HepG2 (cell line): Measurements from ENCODE around the gene PLD1. TPM values are rescaled to one million over a fixed set of nuclear protein-coding genes. Genes with fewer than 3 reads are reported as not detected.
A peak's percentile ranks its signal among the peaks of the same experiment; 100 is the strongest.

ENCODE experiments used
- ATAC-seq: fragments of 200-7000 bp; cut with Tn5 transposase; 3 replicates; pipeline ENCODE4 v1.9.1; 2020; ENCODE audit warnings: mild to moderate bottlenecking, moderate library complexity
- BruUV-seq: library from RNA; stranded (reverse); fragments of 400-500 nt; replicated peaks from 2 replicates; lab custom pipeline; 2021; lab: Mats Ljungman, UMichigan
- CTCF ChIA-PET: fragments of 300-600 bp; formaldehyde crosslinking; extraction: SDS; loops from one replicate; lab custom pipeline; 2021; ENCODE audit warnings: low total read pairs, inconsistent platforms, low intra/inter-chr PET ratio; lab: Yijun Ruan, JAX
- POLR2A ChIA-PET: fragments of 350-600 bp; sonication (Branson Sonifier 250); formaldehyde crosslinking; loops from one replicate; lab custom pipeline; 2020; ENCODE audit warnings: antibody characterized with exemption, inconsistent platforms; lab: Yijun Ruan, JAX
- DNase-seq: peaks from one replicate; pipeline ENCODE4 v3.0.0-alpha.2; 2015; ENCODE audit warnings: low spot score
- FAIRE-seq: peaks from 3 replicates; lab custom pipeline; 2011; peaks lifted over from hg19 to GRCh38; lab: Jason Lieb, UNC
- H2AFZ ChIP-seq: one replicate; pipeline ENCODE4 v1.6.1; 2011; ENCODE audit warnings: low read length, inconsistent platforms
- H3K27ac ChIP-seq: fragments of 300-600 bp; 3 replicates; pipeline ENCODE4 v1.8.0; 2011; ENCODE audit warnings: mixed run types, mild to moderate bottlenecking, mixed read lengths, low read length, inconsistent platforms; ENCODE audit not compliant: insufficient read depth; ENCODE audit errors: extremely low read length
- H3K27me3 ChIP-seq, 2 experiments: fragments of 200-600 bp in 1 of 2; 2 replicates in 1 of 2; 3 replicates in 1 of 2; pipeline versions ENCODE4 v1.6.0 to v1.8.0; 2011; ENCODE audit warnings: low read length in 2 of 2, mild to moderate bottlenecking in 2 of 2, moderate library complexity in 2 of 2, inconsistent platforms in 1 of 2; ENCODE audit not compliant: insufficient read depth in 2 of 2, control insufficient read depth in 1 of 2
- H3K36me3 ChIP-seq, 2 experiments: fragments of 200-600 bp in 1 of 2; replicated peaks in 1 of 2; 2 replicates in 1 of 2; 3 replicates in 1 of 2; pipeline versions ENCODE4 v1.5.1 to v1.8.0; 2011; ENCODE audit warnings: low read length in 2 of 2, inconsistent platforms in 1 of 2; ENCODE audit not compliant: insufficient read depth in 2 of 2, control insufficient read depth in 1 of 2
- H3K4me1 ChIP-seq: 2 replicates; pipeline ENCODE4 v1.5.1; 2012; ENCODE audit warnings: low read length, inconsistent platforms; ENCODE audit not compliant: insufficient read depth
- H3K4me2 ChIP-seq: 2 replicates; pipeline ENCODE4 v1.6.0; 2011; ENCODE audit warnings: low read depth, low read length, inconsistent platforms
- H3K4me3 ChIP-seq, 3 experiments: fragments of 200-600 bp in 1 of 3; sonication (generic), shearing (Covaris generic) in 1 of 3; replicated peaks in 1 of 3; 2 replicates each; pipeline ENCODE4 v1.5.1; 2011 to 2016; ENCODE audit warnings: low read length in 3 of 3, inconsistent platforms in 2 of 3, low read depth in 2 of 3, mild to moderate bottlenecking in 2 of 3, control low read depth in 1 of 3, mixed read lengths in 1 of 3; ENCODE audit not compliant: insufficient read depth in 1 of 3
- H3K79me2 ChIP-seq: one replicate; pipeline ENCODE4 v1.6.1; 2011; ENCODE audit warnings: low read length, inconsistent platforms; ENCODE audit not compliant: insufficient read depth
- H3K9ac ChIP-seq: 2 replicates; pipeline ENCODE4 v1.6.0; 2011; ENCODE audit warnings: mild to moderate bottlenecking, low read depth, low read length, inconsistent platforms; ENCODE audit not compliant: insufficient read depth
- H3K9me3 ChIP-seq: 2 replicates; pipeline ENCODE4 v1.5.1; 2012; ENCODE audit warnings: mild to moderate bottlenecking, low read length
- H4K20me1 ChIP-seq: 2 replicates; pipeline ENCODE4 v1.6.0; 2011; ENCODE audit warnings: inconsistent platforms, mild to moderate bottlenecking, low read length, moderate library complexity; ENCODE audit not compliant: insufficient read depth
- DDIT3 ChIP-seq: sonication (generic); formaldehyde crosslinking; IDR thresholded peaks from 2 replicates; pipeline ENCODE4 v1.4.0; 2020; ENCODE audit warnings: mild to moderate bottlenecking, missing genetic modification reagents
- FOXP4 ChIP-seq: sonication (generic); formaldehyde crosslinking; IDR thresholded peaks from 2 replicates; pipeline ENCODE4 v1.4.0; 2020; ENCODE audit warnings: missing genetic modification reagents
- HDAC2 ChIP-seq: sonication (generic); formaldehyde crosslinking; IDR thresholded peaks from 2 replicates; pipeline ENCODE4 v1.4.0; 2020; ENCODE audit warnings: missing genetic modification reagents
- HOXA3 ChIP-seq: sonication (generic); formaldehyde crosslinking; IDR thresholded peaks from 2 replicates; pipeline ENCODE4 v1.5.0; 2020; ENCODE audit warnings: missing genetic modification reagents
- ONECUT2 ChIP-seq: sonication (generic); formaldehyde crosslinking; IDR thresholded peaks from 2 replicates; pipeline ENCODE4 v1.4.0; 2020; ENCODE audit warnings: missing genetic modification reagents
- PITX1 ChIP-seq: sonication (generic); formaldehyde crosslinking; IDR thresholded peaks from 2 replicates; pipeline ENCODE4 v1.5.1; 2020; ENCODE audit warnings: mild to moderate bottlenecking, missing genetic modification reagents
- RAD21 ChIP-seq: fragments of 450-650 bp; formaldehyde crosslinking; IDR thresholded peaks from 2 replicates; pipeline ENCODE4 v1.5.0; 2020; ENCODE audit warnings: mild to moderate bottlenecking
- RBM39 ChIP-seq: fragments of 200-400 bp; formaldehyde crosslinking; IDR thresholded peaks from one replicate; pipeline ENCODE4 v1.6.1; 2018; ENCODE audit warnings: antibody characterized with exemption, mild to moderate bottlenecking, low read depth, low read length; ENCODE audit not compliant: poor library complexity, severe bottlenecking
- SMAD1 ChIP-seq: sonication (generic); formaldehyde crosslinking; IDR thresholded peaks from 2 replicates; pipeline ENCODE4 v1.4.0; 2020; ENCODE audit warnings: missing genetic modification reagents, low read depth, mild to moderate bottlenecking, borderline replicate concordance
- ZBTB7B ChIP-seq: sonication (generic); formaldehyde crosslinking; IDR thresholded peaks from 2 replicates; pipeline ENCODE4 v1.4.0; 2020; ENCODE audit warnings: missing genetic modification reagents
- ZNF331 ChIP-seq: sonication (generic); formaldehyde crosslinking; IDR thresholded peaks from 2 replicates; pipeline ENCODE4 v1.4.0; 2020; ENCODE audit warnings: missing genetic modification reagents
- ZNF34 ChIP-seq: sonication (generic); formaldehyde crosslinking; IDR thresholded peaks from 2 replicates; pipeline ENCODE4 v1.4.0; 2020; ENCODE audit warnings: mild to moderate bottlenecking, missing genetic modification reagents, borderline replicate concordance
- ZNF543 ChIP-seq: sonication (generic); formaldehyde crosslinking; IDR thresholded peaks from 2 replicates; pipeline ENCODE4 v1.4.0; 2020; ENCODE audit warnings: mild to moderate bottlenecking, missing genetic modification reagents
- ZNF619 ChIP-seq: sonication (generic); formaldehyde crosslinking; IDR thresholded peaks from 2 replicates; pipeline ENCODE4 v1.4.0; 2020; ENCODE audit warnings: mild to moderate bottlenecking, missing genetic modification reagents
- ZNF770 ChIP-seq: sonication (generic); formaldehyde crosslinking; IDR thresholded peaks from 2 replicates; pipeline ENCODE4 v1.5.0; 2020; ENCODE audit warnings: mild to moderate bottlenecking, missing genetic modification reagents
- ZNF788 ChIP-seq: sonication (generic); formaldehyde crosslinking; IDR thresholded peaks from 2 replicates; pipeline ENCODE4 v1.5.0; 2020; ENCODE audit warnings: mild to moderate bottlenecking, missing genetic modification reagents, borderline replicate concordance
- WGBS: methylation state at CpG from one replicate; pipeline ENCODE4 v1.1.6; 2017; ENCODE audit warnings: low lambda C conversion rate; 5-methylcytosine and 5-hydroxymethylcytosine counted together
- in situ Hi-C: cut with HindIII; loops from 2 replicates; pipeline ENCODE4 v1.10.0; 2017; ENCODE audit warnings: low pct_unique_long_range_greater_than_20kb; ENCODE audit not compliant: extremely low pct_ligation_motif_present
- intact Hi-C: fragments of 100-400 bp; cut with micrococcal nuclease; formaldehyde crosslinking; loops from one replicate; pipeline ENCODE4 v1.10.0; 2022; ENCODE audit not compliant: unreplicated experiment
- polyA plus RNA-seq, 8 experiments: library from polyadenylated mRNA; depleted of rRNA in 3 of 8; stranded (reverse) in 7 of 8; unstranded in 1 of 8; fragments of >200 nt; fragmentation: Illumina TruSeq in 4 of 8; extraction: Trizol in 4 of 8; gene quantifications; 2 replicates each; pipeline versions ENCODE4 v1.2.1 to v1.2.3, GENCODE V29; 2011 to 2016; ENCODE audit warnings: low read depth in 4 of 8, missing spikeins in 1 of 8, mixed read lengths in 1 of 8; ENCODE audit not compliant: insufficient read depth in 1 of 8
- total RNA-seq, 5 experiments: library from RNA; depleted of rRNA; stranded (reverse); fragments of >200 nt; fragmentation: Illumina TruSeq; extraction: Trizol; gene quantifications; 2 replicates each; pipeline ENCODE4 v1.2.3, GENCODE V29; 2016; ENCODE audit warnings: low read depth in 1 of 5

Gene PLD1
- total and polyA plus RNA-seq, 2 of the 13 experiments (the other 11 are each of a cell fraction or from before 2014, with no cell fraction given): 27.1 to 59.4 TPM

- TF ChIP-seq ZNF331 (CRISPR knock-in tag) (no peak), FOXP4 (CRISPR knock-in tag) (peak; percentile 52; the same call in 1 of the 2 replicates), ZNF770 (CRISPR knock-in tag) (no peak), ZBTB7B (CRISPR knock-in tag) (no peak; the same call in 1 of the 2 replicates), RBM39 (no peak)
- TF ChIP-seq, all 625 proteins: peak for 37
Observed at GRCh38 chr3:171839270-171839669, 29.0 kb upstream of the PLD1 start (continued).

GRCh38 chr3:171838218-171838720, 28.0 kb upstream of the PLD1 start:
- FAIRE-seq: no peak
- Histone ChIP-seq H4K20me1 (no peaks in the 10 kb centered on the region), H3K9ac (peak overlapping the region; percentile 46), H2AFZ (no peak overlapping the region), H3K27ac (peak overlapping the region; percentile 100), H3K9me3 (no peaks in the 10 kb centered on the region), H3K4me2 (peak overlapping the region; percentile 60), H3K4me1 (peaks cover 97% of the 10 kb centered on the region), H3K36me3 (no peaks in the 10 kb centered on the region), H3K4me3 (peak overlapping the region in 1 of 3 experiments; percentile 19; a peak in 1 of 6 replicates), H3K27me3 (no peaks in the 10 kb centered on the region), H3K79me2 (peaks cover 12% of the 10 kb centered on the region)
- ChIA-PET CTCF (no interaction called here), POLR2A (interaction anchor here (0.7 to 6.3 kb wide), 17 partner anchors 8 to 368 kb away, joined by 3 to 91 read pairs (median 7); partner anchors contain the start of genes FNDC3B and PLD1)
- BruUV-seq: no TSS peak
- 1% methylated on average over 6 of the region's 6 CpGs for WGBS
- in situ Hi-C loops (no loop called here), intact Hi-C loops (loop anchor here (10.0 kb wide), 2 partner anchors 103 to 653 kb away; no protein-coding TSS in a partner anchor)
- ATAC-seq: peak; percentile 64
- peak; percentile 90 for DNase-seq
- TF ChIP-seq ZNF34 (CRISPR knock-in tag) (no peak), PITX1 (0 out of 2 replicates have a peak, but pooled peaks have one; percentile 63), RAD21 (no peak), ZNF543 (0 out of 2 replicates have a peak, but pooled peaks have one; percentile 48), ZNF619 (CRISPR knock-in tag) (no peak), SMAD1 (no peak), DDIT3 (CRISPR knock-in tag) (no peak), ZNF788 (CRISPR knock-in tag) (no peak), ONECUT2 (no peak), HDAC2 (CRISPR knock-in tag) (peak; percentile 65; the same call in 1 of the 2 replicates), HOXA3 (peak; percentile 41)
